GM12878 (cell line): ENCODE measurements around the gene ZKSCAN8. TPM values are rescaled to one million over a fixed set of nuclear protein-coding genes. Genes with fewer than 3 reads are reported as not detected.

Experiments used
- BACH1 ChIP-seq: fragments of 450-650 bp; IDR thresholded peaks from 2 replicates; pipeline ENCODE4 v1.6.1; 2017; ENCODE audit warnings: mild to moderate bottlenecking, borderline replicate concordance
- CHD1 ChIP-seq: IDR thresholded peaks from 2 replicates; pipeline ENCODE4 v1.6.1; 2012; ENCODE audit warnings: low read depth, low read length, improper control_type of control experiment
- CHD2 ChIP-seq: IDR thresholded peaks from 2 replicates; pipeline ENCODE4 v1.6.1; 2011; ENCODE audit warnings: low read depth, low read length, improper control_type of control experiment, borderline replicate concordance
- ESRRA ChIP-seq: IDR thresholded peaks from 2 replicates; pipeline ENCODE4 v1.6.1; 2012; ENCODE audit warnings: mild to moderate bottlenecking, low read length, improper control_type of control experiment
- GABPA ChIP-seq: IDR thresholded peaks from 2 replicates; pipeline ENCODE4 v1.6.1; 2014; ENCODE audit warnings: antibody characterized with exemption, low read depth, mild to moderate bottlenecking, inconsistent platforms
- HDAC6 ChIP-seq: fragments of 200-600 bp; sonication (generic); IDR thresholded peaks from one replicate; pipeline ENCODE4 v1.8.0; 2017; ENCODE audit warnings: antibody characterized with exemption; ENCODE audit not compliant: unreplicated experiment
- LARP7 ChIP-seq: fragments of 450-650 bp; IDR thresholded peaks from 2 replicates; pipeline ENCODE4 v1.6.1; 2017; ENCODE audit warnings: mild to moderate bottlenecking
- MEF2B ChIP-seq: fragments of 450-650 bp; IDR thresholded peaks from 2 replicates; pipeline ENCODE4 v1.6.1; 2018; ENCODE audit warnings: mild to moderate bottlenecking, moderate library complexity; ENCODE audit not compliant: partially characterized antibody, poor library complexity, severe bottlenecking
- POU2F2 ChIP-seq: IDR thresholded peaks from 3 replicates; pipeline ENCODE4 v1.6.1; 2011; ENCODE audit warnings: low read depth, mild to moderate bottlenecking, low read length, borderline replicate concordance
- SMAD1 ChIP-seq: fragments of 450-650 bp; IDR thresholded peaks from 2 replicates; pipeline ENCODE4 v1.6.1; 2018; ENCODE audit warnings: mild to moderate bottlenecking, low read depth; ENCODE audit not compliant: partially characterized antibody
- SPI1 ChIP-seq: IDR thresholded peaks from 2 replicates; pipeline ENCODE4 v1.6.1; 2011; ENCODE audit warnings: low read depth, mild to moderate bottlenecking, low read length, moderate library complexity, borderline replicate concordance; ENCODE audit not compliant: insufficient read depth
- TAF1 ChIP-seq: IDR thresholded peaks from 2 replicates; pipeline ENCODE4 v1.6.1; 2011; ENCODE audit warnings: mild to moderate bottlenecking, low read depth, low read length, borderline replicate concordance
- ZNF384 ChIP-seq: IDR thresholded peaks from 2 replicates; pipeline ENCODE4 v1.6.1; 2012; ENCODE audit warnings: low read depth, mild to moderate bottlenecking, low read length, improper control_type of control experiment, borderline replicate concordance
- polyA plus RNA-seq, 11 experiments: library from polyadenylated mRNA; depleted of rRNA in 4 of 11; unstranded in 6 of 11; stranded (reverse) in 5 of 11; fragments of >200 nt; fragmentation: Nextera tagmentation in 4 of 11; fragmentation: Illumina TruSeq in 1 of 11; extraction: Ambion mirVana in 4 of 11; extraction: Trizol in 1 of 11; gene quantifications; 1 replicate in 1 of 11; 2 replicates in 10 of 11; pipeline versions ENCODE4 v1.2.1 to v1.2.3, GENCODE V29; 2011 to 2016; ENCODE audit warnings: inconsistent platforms in 2 of 11, missing spikeins in 2 of 11, low read depth in 1 of 11
- total RNA-seq, 4 experiments: library from RNA; depleted of rRNA in 3 of 4; stranded (reverse); fragments of >200 nt in 3 of 4; fragmentation: Illumina TruSeq in 1 of 4; extraction: Trizol in 1 of 4; gene quantifications; 2 replicates each; pipeline versions ENCODE4 v1.2.1 to v1.2.3, GENCODE V29; 2013 to 2021
- TF ChIP-seq, protein P1 (sequence below): fragments of 450-650 bp; formaldehyde crosslinking; IDR thresholded peaks from 2 replicates; pipeline ENCODE4 v1.4.0; 2022; ENCODE audit warnings: mild to moderate bottlenecking, moderate library complexity
- TF ChIP-seq, protein P2 (sequence below): IDR thresholded peaks from 2 replicates; pipeline ENCODE4 v1.6.1; 2012; ENCODE audit warnings: low read depth, low read length, improper control_type of control experiment
- TF ChIP-seq, protein P3 (sequence below): IDR thresholded peaks from 2 replicates; pipeline ENCODE4 v1.6.1; 2011; ENCODE audit warnings: low read depth, low read length, improper control_type of control experiment, borderline replicate concordance
- TF ChIP-seq, protein P4 (sequence below): fragments of 450-650 bp; conservative IDR thresholded peaks from 2 replicates; pipeline ENCODE4 v1.6.1; 2017; ENCODE audit warnings: mild to moderate bottlenecking, moderate library complexity
- TF ChIP-seq, protein P5 (sequence below): fragments of 450-650 bp; IDR thresholded peaks from 2 replicates; pipeline ENCODE4 v1.6.1; 2016; ENCODE audit warnings: mild to moderate bottlenecking

ZKSCAN8 gene
- total and polyA plus RNA-seq, 10 of the 15 experiments (the other 5 are each of a cell fraction or from before 2014, with no cell fraction given) = 1.0 to 17.9 (median 8.7) TPM

DNA sequence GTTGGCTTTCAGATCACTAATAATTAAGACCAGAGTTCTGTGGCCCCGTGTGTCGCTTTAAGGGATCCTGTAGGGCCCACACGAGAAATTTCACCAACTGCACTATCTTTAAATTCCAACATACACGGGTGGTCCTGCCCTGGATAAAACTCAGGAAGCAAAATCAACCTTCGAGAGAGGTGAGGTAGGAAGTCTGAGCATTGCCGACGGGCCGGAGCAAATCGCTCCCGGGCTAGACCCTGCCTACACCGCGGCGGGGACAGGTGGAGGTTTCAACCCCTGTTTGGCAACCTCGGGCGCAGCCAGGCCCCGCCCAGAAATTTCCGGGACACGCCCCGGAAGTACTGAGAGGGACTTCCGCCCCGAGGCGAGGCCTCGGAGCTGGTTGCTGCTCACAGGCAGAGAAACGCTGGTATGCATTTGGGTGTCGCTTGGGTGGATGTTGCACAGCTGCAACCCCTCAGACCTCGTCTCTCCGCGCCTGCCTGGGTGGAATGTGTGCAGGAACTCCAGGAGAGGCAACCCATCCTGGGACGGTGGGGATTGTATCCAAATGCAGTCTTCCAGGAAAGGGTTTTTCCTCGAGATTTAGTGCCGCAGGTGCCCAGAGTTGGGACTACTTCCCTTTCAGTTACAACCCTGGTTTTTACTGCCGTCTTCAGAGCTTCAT, 19.9 kb downstream of the ZKSCAN8 start (continued):
- TF ChIP-seq, protein P1, sequence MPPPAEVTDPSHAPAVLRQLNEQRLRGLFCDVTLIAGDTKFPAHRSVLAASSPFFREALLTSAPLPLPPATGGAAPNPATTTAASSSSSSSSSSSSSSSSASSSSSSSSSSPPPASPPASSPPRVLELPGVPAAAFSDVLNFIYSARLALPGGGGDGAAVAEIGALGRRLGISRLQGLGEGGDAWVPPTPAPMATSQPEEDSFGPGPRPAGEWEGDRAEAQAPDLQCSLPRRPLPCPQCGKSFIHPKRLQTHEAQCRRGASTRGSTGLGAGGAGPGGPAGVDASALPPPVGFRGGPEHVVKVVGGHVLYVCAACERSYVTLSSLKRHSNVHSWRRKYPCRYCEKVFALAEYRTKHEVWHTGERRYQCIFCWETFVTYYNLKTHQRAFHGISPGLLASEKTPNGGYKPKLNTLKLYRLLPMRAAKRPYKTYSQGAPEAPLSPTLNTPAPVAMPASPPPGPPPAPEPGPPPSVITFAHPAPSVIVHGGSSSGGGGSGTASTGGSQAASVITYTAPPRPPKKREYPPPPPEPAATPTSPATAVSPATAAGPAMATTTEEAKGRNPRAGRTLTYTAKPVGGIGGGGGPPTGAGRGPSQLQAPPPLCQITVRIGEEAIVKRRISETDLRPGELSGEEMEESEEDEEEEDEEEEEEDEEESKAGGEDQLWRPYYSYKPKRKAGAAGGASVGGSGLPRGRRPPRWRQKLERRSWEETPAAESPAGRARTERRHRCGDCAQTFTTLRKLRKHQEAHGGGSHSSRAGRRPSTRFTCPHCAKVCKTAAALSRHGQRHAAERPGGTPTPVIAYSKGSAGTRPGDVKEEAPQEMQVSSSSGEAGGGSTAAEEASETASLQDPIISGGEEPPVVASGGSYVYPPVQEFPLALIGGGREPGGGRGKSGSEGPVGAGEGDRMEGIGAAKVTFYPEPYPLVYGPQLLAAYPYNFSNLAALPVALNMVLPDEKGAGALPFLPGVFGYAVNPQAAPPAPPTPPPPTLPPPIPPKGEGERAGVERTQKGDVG = no peak
- TF ChIP-seq MEF2B (no peak), CHD1 (no peak), SPI1 (peak; percentile 26; the same call in 1 of the 2 replicates), GABPA (peak; percentile 85), HDAC6 (peak; percentile 57), SMAD1 (no peak), CHD2 (no peak), ZNF384 (no peak), LARP7 (no peak), BACH1 (peak; percentile 35; the same call in 1 of the 2 replicates), TAF1 (peak; percentile 45; the same call in 1 of the 2 replicates), ESRRA (no peak), POU2F2 (peak; percentile 72; the same call in 1 of the 3 replicates)
- TF ChIP-seq, protein P2, sequence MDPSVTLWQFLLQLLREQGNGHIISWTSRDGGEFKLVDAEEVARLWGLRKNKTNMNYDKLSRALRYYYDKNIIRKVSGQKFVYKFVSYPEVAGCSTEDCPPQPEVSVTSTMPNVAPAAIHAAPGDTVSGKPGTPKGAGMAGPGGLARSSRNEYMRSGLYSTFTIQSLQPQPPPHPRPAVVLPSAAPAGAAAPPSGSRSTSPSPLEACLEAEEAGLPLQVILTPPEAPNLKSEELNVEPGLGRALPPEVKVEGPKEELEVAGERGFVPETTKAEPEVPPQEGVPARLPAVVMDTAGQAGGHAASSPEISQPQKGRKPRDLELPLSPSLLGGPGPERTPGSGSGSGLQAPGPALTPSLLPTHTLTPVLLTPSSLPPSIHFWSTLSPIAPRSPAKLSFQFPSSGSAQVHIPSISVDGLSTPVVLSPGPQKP = peak; percentile 99
- TF ChIP-seq, protein P3, sequence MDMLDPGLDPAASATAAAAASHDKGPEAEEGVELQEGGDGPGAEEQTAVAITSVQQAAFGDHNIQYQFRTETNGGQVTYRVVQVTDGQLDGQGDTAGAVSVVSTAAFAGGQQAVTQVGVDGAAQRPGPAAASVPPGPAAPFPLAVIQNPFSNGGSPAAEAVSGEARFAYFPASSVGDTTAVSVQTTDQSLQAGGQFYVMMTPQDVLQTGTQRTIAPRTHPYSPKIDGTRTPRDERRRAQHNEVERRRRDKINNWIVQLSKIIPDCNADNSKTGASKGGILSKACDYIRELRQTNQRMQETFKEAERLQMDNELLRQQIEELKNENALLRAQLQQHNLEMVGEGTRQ = no peak
- TF ChIP-seq, protein P4, sequence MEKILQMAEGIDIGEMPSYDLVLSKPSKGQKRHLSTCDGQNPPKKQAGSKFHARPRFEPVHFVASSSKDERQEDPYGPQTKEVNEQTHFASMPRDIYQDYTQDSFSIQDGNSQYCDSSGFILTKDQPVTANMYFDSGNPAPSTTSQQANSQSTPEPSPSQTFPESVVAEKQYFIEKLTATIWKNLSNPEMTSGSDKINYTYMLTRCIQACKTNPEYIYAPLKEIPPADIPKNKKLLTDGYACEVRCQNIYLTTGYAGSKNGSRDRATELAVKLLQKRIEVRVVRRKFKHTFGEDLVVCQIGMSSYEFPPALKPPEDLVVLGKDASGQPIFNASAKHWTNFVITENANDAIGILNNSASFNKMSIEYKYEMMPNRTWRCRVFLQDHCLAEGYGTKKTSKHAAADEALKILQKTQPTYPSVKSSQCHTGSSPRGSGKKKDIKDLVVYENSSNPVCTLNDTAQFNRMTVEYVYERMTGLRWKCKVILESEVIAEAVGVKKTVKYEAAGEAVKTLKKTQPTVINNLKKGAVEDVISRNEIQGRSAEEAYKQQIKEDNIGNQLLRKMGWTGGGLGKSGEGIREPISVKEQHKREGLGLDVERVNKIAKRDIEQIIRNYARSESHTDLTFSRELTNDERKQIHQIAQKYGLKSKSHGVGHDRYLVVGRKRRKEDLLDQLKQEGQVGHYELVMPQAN = no peak
- TF ChIP-seq, protein P5, sequence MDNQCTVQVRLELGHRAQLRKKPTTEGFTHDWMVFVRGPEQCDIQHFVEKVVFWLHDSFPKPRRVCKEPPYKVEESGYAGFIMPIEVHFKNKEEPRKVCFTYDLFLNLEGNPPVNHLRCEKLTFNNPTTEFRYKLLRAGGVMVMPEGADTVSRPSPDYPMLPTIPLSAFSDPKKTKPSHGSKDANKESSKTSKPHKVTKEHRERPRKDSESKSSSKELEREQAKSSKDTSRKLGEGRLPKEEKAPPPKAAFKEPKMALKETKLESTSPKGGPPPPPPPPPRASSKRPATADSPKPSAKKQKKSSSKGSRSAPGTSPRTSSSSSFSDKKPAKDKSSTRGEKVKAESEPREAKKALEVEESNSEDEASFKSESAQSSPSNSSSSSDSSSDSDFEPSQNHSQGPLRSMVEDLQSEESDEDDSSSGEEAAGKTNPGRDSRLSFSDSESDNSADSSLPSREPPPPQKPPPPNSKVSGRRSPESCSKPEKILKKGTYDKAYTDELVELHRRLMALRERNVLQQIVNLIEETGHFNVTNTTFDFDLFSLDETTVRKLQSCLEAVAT = peak; percentile 89
